Sigmoid colon (tissue), 4 donors: ENCODE measurements around the gene SYT13.

Experiments used
- EP300 ChIP-seq, 4 donors: sonication (generic); formaldehyde crosslinking; IDR thresholded peaks; one replicate each; pipeline ENCODE4 v1.6.1; 2017; ENCODE audit warnings: antibody characterized with exemption in 4 of 4
- POLR2A ChIP-seq, 2 donors: fragments of 450-650 bp; IDR thresholded peaks; one replicate each; pipeline ENCODE4 v1.6.1; 2016; ENCODE audit warnings: antibody characterized with exemption in 2 of 2, mild to moderate bottlenecking in 2 of 2, moderate library complexity in 2 of 2
- TF ChIP-seq, protein P1 (sequence below), 4 experiments: fragments of 450-650 bp in 3 of 4; fragments of 200-600 bp in 1 of 4; IDR thresholded peaks; one replicate each; pipeline ENCODE4 v1.5.1; 2016 to 2019; ENCODE audit warnings: antibody characterized with exemption in 4 of 4, mild to moderate bottlenecking in 3 of 4, moderate library complexity in 2 of 4

DNA sequence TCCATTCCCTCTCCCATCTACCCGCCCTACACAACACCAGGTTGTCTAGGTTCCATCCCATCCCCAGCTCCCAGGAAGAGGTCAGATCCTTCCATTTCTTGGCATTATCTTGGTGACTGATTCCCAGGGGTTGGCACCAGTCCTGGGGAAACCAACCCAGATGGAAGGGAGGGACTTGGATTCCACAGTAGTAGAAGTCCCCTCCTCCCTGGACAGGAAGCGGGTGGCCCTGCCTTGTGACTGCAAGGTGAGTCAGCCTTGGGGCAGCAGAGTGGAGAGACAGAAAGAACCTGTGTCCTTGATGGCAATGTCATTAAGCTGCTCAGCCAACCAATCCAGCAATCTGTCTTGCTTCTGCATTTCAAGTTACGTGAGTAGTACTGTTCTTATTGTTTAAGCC lies 26.5 kb downstream of the SYT13 start:
- TF ChIP-seq, protein P1, sequence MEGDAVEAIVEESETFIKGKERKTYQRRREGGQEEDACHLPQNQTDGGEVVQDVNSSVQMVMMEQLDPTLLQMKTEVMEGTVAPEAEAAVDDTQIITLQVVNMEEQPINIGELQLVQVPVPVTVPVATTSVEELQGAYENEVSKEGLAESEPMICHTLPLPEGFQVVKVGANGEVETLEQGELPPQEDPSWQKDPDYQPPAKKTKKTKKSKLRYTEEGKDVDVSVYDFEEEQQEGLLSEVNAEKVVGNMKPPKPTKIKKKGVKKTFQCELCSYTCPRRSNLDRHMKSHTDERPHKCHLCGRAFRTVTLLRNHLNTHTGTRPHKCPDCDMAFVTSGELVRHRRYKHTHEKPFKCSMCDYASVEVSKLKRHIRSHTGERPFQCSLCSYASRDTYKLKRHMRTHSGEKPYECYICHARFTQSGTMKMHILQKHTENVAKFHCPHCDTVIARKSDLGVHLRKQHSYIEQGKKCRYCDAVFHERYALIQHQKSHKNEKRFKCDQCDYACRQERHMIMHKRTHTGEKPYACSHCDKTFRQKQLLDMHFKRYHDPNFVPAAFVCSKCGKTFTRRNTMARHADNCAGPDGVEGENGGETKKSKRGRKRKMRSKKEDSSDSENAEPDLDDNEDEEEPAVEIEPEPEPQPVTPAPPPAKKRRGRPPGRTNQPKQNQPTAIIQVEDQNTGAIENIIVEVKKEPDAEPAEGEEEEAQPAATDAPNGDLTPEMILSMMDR (IDR thresholded peaks at IDR 0.05), result no peak
- no peak for TF ChIP-seq EP300 (IDR thresholded peaks at IDR 0.05)
- TF ChIP-seq POLR2A (IDR thresholded peaks at IDR 0.05), result no peak
